Fibroblast of lung (primary cell): Measurements from ENCODE around the gene CHN2. TPM values are rescaled to one million over a fixed set of nuclear protein-coding genes. Genes with fewer than 3 reads are reported as not detected.

Source experiments
- DNase-seq, 2 donors: peaks; one replicate each; pipeline versions ENCODE4 v3.0.0 to v3.0.0-alpha.2; 2010; ENCODE audit warnings: low read depth in 2 of 2
- H2AFZ ChIP-seq: 2 replicates; pipeline ENCODE4 v1.5.1; 2012; ENCODE audit warnings: low read length, control low read depth, inconsistent platforms
- H3K27ac ChIP-seq: 2 replicates; pipeline ENCODE4 v1.5.1; 2011; ENCODE audit warnings: low read length, control low read depth; ENCODE audit not compliant: insufficient read depth
- H3K27me3 ChIP-seq: 2 replicates; pipeline ENCODE4 v1.5.1; 2011; ENCODE audit warnings: mild to moderate bottlenecking, low read length; ENCODE audit not compliant: control insufficient read depth, insufficient read depth
- H3K36me3 ChIP-seq: 2 replicates; pipeline ENCODE4 v1.5.1; 2011; ENCODE audit warnings: low read length; ENCODE audit not compliant: control insufficient read depth, insufficient read depth
- H3K4me1 ChIP-seq: 2 replicates; pipeline ENCODE4 v1.5.1; 2011; ENCODE audit warnings: low read length; ENCODE audit not compliant: control insufficient read depth, insufficient read depth; ENCODE audit errors: extremely low read depth
- H3K4me2 ChIP-seq: 2 replicates; pipeline ENCODE4 v1.5.1; 2011; ENCODE audit warnings: low read length, control low read depth; ENCODE audit not compliant: insufficient read depth; ENCODE audit errors: extremely low read depth
- H3K4me3 ChIP-seq, 4 experiments: fragments of 200-600 bp in 1 of 4; sonication (generic) in 1 of 4; replicated peaks in 1 of 4; 2 replicates each; pipeline ENCODE4 v1.5.1; 2011 to 2016; ENCODE audit warnings: low read length in 4 of 4, low read depth in 3 of 4, mild to moderate bottlenecking in 3 of 4, control low read depth in 2 of 4, inconsistent platforms in 1 of 4, mixed read lengths in 1 of 4; ENCODE audit not compliant: insufficient read depth in 1 of 4; ENCODE audit errors: control extremely low read depth in 1 of 4
- H3K79me2 ChIP-seq: 2 replicates; pipeline ENCODE4 v1.5.1; 2012; ENCODE audit warnings: mild to moderate bottlenecking, low read length, inconsistent platforms; ENCODE audit not compliant: control insufficient read depth, insufficient read depth
- H3K9ac ChIP-seq: 2 replicates; pipeline ENCODE4 v1.5.1; 2011; ENCODE audit warnings: mild to moderate bottlenecking, low read length, control low read depth; ENCODE audit not compliant: insufficient read depth
- H3K9me3 ChIP-seq: 2 replicates; pipeline ENCODE4 v1.5.1; 2012; ENCODE audit warnings: low read depth, low read length; ENCODE audit not compliant: control insufficient read depth, insufficient read depth
- H4K20me1 ChIP-seq: 2 replicates; pipeline ENCODE4 v1.5.1; 2011; ENCODE audit warnings: low read length; ENCODE audit not compliant: control insufficient read depth, insufficient read depth; ENCODE audit errors: extremely low read depth
- CTCF ChIP-seq, 2 donors: IDR thresholded peaks in 1 of 2; conservative IDR thresholded peaks in 1 of 2; 1 replicate in 1 of 2; 2 replicates in 1 of 2; pipeline ENCODE4 v1.5.1; 2011 to 2012; ENCODE audit warnings: low read length in 2 of 2, control low read depth in 1 of 2, inconsistent platforms in 1 of 2, low read depth in 1 of 2, mild to moderate bottlenecking in 1 of 2
- EZH2 ChIP-seq: IDR thresholded peaks from 2 replicates; pipeline ENCODE4 v1.5.1; 2012; ENCODE audit warnings: low read length, control low read depth, mild to moderate bottlenecking; ENCODE audit errors: missing control alignments
- polyA minus RNA-seq: library from RNA; depleted of rRNA, polyadenylated mRNA; stranded (reverse); fragments of >200 nt; gene quantifications from 2 replicates; pipeline ENCODE4 v1.2.3, GENCODE V29; 2011; ENCODE audit warnings: low replicate concordance
- polyA plus RNA-seq, 2 donors: library from polyadenylated mRNA; depleted of rRNA in 1 of 2; stranded (reverse) in 1 of 2; unstranded in 1 of 2; fragments of >200 nt; gene quantifications; 2 replicates each; pipeline ENCODE4 v1.2.1, GENCODE V29; 2011 to 2012; ENCODE audit warnings: missing spikeins in 1 of 2
- total RNA-seq: library from RNA; depleted of rRNA; stranded (reverse); fragments of >200 nt; gene quantifications from 2 replicates; pipeline ENCODE4 v1.2.1, GENCODE V29; 2014

Gene CHN2
- total RNA-seq (0.33 and 1.3 TPM in 2 replicates), polyA plus RNA-seq (0.53 and 1.3 TPM in 2 replicates), polyA minus RNA-seq (not detected in 2 replicates)
- 0.34 and 0.77 TPM in 2 replicates for polyA plus RNA-seq (2012)

GRCh38 chr7:29194594-29195427 is at the start of gene CHN2:
CHN2 (plus strand) TSS chr7:29194775.
- Histone ChIP-seq H3K27me3 (peaks cover 23% of the 10 kb centered on the region), H2AFZ (peak within 1 kb of the TSS; percentile 29), H3K4me3 (peak within 1 kb of the TSS; percentile 33 to 51 (median 44)), H3K36me3 (no peaks in the 10 kb centered on the region), H3K4me1 (no peaks in the 10 kb centered on the region), H3K27ac (no peak within 1 kb of the TSS), H3K4me2 (peak within 1 kb of the TSS; percentile 81), H3K79me2 (no peaks in the 10 kb centered on the region), H3K9ac (no peak within 1 kb of the TSS), H4K20me1 (no peaks in the 10 kb centered on the region), H3K9me3 (no peaks in the 10 kb centered on the region)
- DNase-seq, result peak in 1 of 2 donors; percentile 36
- TF ChIP-seq CTCF (conservative IDR thresholded peaks at IDR 0.05 in 1 of 2, IDR thresholded peaks at IDR 0.05 in 1 of 2; ENCODE audit: low read depth in 1 of 2, low read length in 2 of 2) (no peak), EZH2 (no peak)

- no peaks in the 10 kb centered on the region for H3K36me3 ChIP-seq
- no peak overlapping the region for H3K9ac ChIP-seq
- no peak overlapping the region for H2AFZ ChIP-seq
- no peaks in the 10 kb centered on the region for H4K20me1 ChIP-seq
- no peak overlapping the region for H3K4me2 ChIP-seq
- H3K79me2 ChIP-seq, result no peaks in the 10 kb centered on the region
- H3K4me3 ChIP-seq, result no peak overlapping the region
- H3K27me3 ChIP-seq, result peaks cover 10% of the 10 kb centered on the region
- H3K9me3 ChIP-seq, result no peaks in the 10 kb centered on the region
- no peak for TF ChIP-seq EZH2
- no peak for TF ChIP-seq CTCF (conservative IDR thresholded peaks at IDR 0.05 in 1 of 2, IDR thresholded peaks at IDR 0.05 in 1 of 2; ENCODE audit: low read depth in 1 of 2, low read length in 2 of 2)
- no peak overlapping the region for H3K27ac ChIP-seq
- DNase-seq, result no peak
- no peaks in the 10 kb centered on the region for H3K4me1 ChIP-seq
Observed at GRCh38 chr7:29145553-29146056, 49.0 kb upstream of the CHN2 start.

GRCh38 chr7:29146057-29146706 is 48.4 kb upstream of the CHN2 start, which contains the start of gene CPVL:
CPVL (minus strand) TSS chr7:29146537; CDS start chr7:29121061, 25,476 bp downstream.
- no peak within 1 kb of the TSS for H3K4me3 ChIP-seq
- H3K27me3 ChIP-seq, result peaks cover 10% of the 10 kb centered on the region
- H3K9me3 ChIP-seq, result no peaks in the 10 kb centered on the region
- H3K27ac ChIP-seq, result no peak within 1 kb of the TSS
- no peaks in the 10 kb centered on the region for H3K36me3 ChIP-seq
- DNase-seq, result peak in 1 of 2 donors; percentile 14
- H4K20me1 ChIP-seq, result no peaks in the 10 kb centered on the region
- no peak within 1 kb of the TSS for H3K9ac ChIP-seq
- H3K4me1 ChIP-seq, result no peaks in the 10 kb centered on the region
- no peak within 1 kb of the TSS for H2AFZ ChIP-seq
- TF ChIP-seq CTCF (conservative IDR thresholded peaks at IDR 0.05 in 1 of 2, IDR thresholded peaks at IDR 0.05 in 1 of 2; ENCODE audit: low read depth in 1 of 2, low read length in 2 of 2) (no peak), EZH2 (peak; percentile 59)
- H3K79me2 ChIP-seq, result no peaks in the 10 kb centered on the region
- peak within 1 kb of the TSS; percentile 48 for H3K4me2 ChIP-seq
